GM12875 (cell line): Measurements from ENCODE around the gene ABI1.

ENCODE experiments used
- H3K4me3 ChIP-seq: one replicate; pipeline ENCODE4 v1.5.1; 2011; ENCODE audit warnings: low read depth, low read length, control low read depth
- TF ChIP-seq, protein P1 (sequence below): IDR thresholded peaks from 2 replicates; pipeline ENCODE4 v1.5.1; 2011; ENCODE audit warnings: low read depth, mild to moderate bottlenecking, control low read depth, inconsistent platforms, low read length, moderate library complexity, borderline replicate concordance; ENCODE audit not compliant: insufficient read depth

Gene ABI1

DNA sequence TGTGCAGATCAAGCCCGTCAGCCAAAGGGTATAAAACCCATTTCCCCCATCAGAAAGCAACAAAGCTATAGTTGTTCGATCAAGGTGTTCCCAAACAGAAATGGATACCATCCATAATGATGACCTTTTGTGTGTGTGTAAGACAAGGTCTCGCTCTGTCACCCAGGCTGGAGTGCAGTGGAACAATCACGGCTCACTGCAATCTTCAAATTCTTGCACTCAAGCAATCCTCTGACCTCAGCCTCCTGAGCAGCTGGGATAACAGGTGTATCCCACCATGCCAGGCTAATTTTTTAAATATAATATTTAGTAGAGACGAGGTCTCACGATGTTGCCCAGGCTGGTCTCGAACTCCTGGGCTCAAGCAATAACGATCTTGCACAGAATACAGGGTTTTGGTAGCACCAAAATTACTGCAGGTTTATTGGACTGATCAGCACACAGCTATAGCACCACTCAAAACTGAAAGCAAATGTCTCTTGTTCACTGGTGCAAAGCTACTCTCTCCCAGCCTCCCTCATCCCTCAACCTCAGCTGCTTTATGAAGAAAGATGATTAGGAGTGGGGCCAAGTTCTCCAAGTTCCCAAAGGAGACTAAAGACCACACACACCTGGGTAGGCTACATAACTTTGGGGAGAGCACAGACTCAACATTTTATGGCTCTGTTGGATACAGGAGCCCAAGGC, 80.5 kb downstream of the ABI1 start:
- TF ChIP-seq, protein P1, sequence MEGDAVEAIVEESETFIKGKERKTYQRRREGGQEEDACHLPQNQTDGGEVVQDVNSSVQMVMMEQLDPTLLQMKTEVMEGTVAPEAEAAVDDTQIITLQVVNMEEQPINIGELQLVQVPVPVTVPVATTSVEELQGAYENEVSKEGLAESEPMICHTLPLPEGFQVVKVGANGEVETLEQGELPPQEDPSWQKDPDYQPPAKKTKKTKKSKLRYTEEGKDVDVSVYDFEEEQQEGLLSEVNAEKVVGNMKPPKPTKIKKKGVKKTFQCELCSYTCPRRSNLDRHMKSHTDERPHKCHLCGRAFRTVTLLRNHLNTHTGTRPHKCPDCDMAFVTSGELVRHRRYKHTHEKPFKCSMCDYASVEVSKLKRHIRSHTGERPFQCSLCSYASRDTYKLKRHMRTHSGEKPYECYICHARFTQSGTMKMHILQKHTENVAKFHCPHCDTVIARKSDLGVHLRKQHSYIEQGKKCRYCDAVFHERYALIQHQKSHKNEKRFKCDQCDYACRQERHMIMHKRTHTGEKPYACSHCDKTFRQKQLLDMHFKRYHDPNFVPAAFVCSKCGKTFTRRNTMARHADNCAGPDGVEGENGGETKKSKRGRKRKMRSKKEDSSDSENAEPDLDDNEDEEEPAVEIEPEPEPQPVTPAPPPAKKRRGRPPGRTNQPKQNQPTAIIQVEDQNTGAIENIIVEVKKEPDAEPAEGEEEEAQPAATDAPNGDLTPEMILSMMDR: no peak
- no peak overlapping the region for H3K4me3 ChIP-seq

DNA sequence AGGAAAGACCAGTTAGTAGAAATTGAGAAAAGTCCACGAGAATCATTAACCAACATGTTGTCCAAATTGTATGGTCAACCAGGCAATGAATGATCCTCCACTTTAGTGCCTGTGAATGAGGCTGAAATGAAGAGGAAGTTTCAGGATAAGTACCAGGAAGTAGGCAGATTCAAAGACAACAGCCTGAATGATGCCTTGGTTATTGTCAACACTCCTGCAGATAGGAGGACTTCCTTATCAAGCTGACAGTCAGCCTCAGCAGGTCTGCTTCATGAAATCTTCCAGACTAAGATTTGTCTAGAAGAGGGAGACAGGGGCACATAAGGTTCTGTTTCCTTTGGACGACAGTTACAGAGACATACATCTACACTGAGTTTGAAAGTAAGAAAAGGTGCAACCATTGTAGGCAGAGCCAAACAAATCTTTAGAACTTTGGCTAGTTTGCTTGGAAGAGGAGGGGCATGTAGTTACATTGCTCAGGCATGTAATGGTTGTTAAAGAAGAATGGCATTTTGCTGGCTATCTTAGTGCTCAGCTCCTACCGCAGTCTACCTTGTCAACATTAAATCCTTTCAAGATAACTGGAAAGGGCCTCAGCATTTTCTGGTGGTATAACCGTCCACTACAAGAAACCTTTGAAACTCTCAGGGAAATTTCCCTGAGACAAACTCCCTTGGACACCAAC, 81.4 kb downstream of the ABI1 start:
- no peak overlapping the region for H3K4me3 ChIP-seq
- TF ChIP-seq, protein P1: no peak

DNA sequence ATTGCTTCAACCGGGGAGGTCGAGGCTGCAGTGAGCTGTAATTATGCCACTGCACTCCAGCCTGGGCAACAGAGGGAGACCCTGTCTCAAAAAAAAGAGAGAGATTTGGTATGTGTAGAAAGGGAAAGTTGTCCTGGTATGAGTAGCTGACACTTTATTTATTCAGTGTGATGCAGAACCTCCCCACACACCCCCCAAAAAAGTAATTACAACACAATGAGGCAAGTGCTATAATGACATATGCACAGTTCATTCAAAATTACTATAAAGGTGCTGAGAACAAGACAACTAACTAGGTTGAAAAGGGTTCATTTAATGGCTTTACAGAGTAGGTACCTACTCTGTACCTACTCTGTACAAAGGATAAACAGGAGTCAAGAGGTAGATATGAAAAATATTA, 83.1 kb downstream of the ABI1 start:
- TF ChIP-seq, protein P1: no peak
- no peak overlapping the region for H3K4me3 ChIP-seq

DNA sequence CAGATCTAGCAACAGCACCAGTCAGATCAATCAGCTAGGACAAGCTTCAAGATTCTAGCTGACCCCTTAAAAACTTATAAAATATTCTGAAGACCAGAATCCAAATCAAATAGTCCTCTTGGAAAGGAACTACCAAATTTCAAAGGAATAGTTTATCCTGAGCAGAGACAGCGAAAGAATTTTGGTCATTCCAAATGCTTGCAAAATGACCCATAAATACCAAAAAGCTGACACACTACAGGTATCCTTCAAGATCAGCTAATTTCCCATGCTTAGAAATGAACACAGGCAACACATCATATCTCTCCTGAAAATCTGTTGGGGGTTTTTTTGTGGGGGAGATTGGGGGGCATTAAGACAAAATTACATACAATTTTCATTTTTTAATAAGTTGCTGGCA, 84.5 kb downstream of the ABI1 start:
- TF ChIP-seq, protein P1: no peak
- H3K4me3 ChIP-seq: no peak overlapping the region

DNA sequence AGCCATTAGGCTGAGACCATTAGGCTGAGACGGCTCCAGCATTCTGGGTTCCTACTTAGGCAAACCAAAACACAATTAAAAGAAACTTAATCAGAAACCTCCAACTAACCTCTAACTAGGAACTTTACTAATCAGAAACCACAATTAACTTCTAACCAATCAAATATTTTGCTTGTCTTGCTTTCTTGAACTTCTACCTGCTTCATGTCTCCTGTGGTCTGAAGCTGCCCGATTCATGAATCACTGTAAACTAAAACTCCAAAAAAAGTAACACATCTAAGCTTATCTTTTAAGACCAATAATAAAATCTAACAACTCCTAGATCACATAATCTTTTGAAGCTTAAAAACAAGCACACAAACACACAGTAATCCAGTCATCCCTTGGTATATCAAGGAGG, 87.1 kb downstream of the ABI1 start:
- TF ChIP-seq, protein P1: no peak
- no peak overlapping the region for H3K4me3 ChIP-seq

DNA sequence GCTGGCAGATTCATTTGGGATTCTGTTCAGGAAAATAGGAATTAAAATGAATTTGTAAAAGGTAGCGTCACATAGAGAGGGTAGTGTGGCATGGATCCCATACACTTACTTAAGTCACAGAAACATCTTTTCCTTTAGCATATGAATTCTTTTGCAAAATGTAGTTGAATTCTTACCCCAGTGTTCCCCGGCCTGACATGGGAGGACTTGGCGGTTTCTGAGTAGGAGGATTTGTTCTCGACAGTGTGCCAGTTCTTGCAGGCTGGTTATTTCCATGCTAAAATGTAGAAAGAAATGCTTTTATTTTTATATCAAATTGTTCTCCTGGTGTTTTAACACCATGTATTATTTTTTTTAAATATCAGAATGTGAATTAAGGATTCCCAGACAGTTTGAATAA, 90.7 kb downstream of the ABI1 start:
- no peak overlapping the region for H3K4me3 ChIP-seq
- TF ChIP-seq, protein P1: no peak

DNA sequence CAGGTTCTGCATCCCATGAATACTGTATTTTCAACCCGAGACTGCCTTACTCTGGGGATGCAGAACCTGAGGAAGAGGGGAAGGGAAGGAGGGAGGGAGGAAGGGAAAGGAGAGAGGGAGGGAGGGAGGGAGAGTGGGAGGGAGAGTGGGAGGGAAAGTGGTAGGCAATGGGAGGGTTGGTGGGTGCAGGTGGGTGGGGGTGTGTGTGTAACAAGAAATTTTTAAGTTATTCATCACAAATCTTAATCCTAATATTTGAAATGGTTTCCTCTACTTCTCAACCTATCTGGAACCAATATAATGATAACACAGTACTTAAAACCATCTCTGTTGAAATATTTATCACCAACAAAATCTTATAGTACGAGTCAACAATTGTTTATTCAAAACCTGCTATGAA, 95.2 kb downstream of the ABI1 start:
- no peak overlapping the region for H3K4me3 ChIP-seq
- TF ChIP-seq, protein P1: no peak
